SK-N-MC (cell line): Measurements from ENCODE around the gene KCNQ1.

Source experiments
- DNase-seq: peaks from one replicate; pipeline ENCODE4 v3.0.0-alpha.2; 2011; ENCODE audit warnings: low read depth, low spot score
- H3K27ac ChIP-seq: fragments of 200-600 bp; sonication (generic); 2 replicates; pipeline ENCODE4 v1.5.1; 2016; ENCODE audit warnings: mixed run types
- H3K36me3 ChIP-seq: fragments of 200-600 bp; sonication (generic); 2 replicates; pipeline ENCODE4 v1.6.1; 2017; ENCODE audit warnings: antibody characterized with exemption, low read length, mixed read lengths; ENCODE audit not compliant: insufficient read depth
- H3K4me3 ChIP-seq: fragments of 200-600 bp; sonication (generic); 2 replicates; pipeline ENCODE4 v1.5.1; 2016
- H3K9ac ChIP-seq: fragments of 200-600 bp; sonication (generic); 2 replicates; pipeline ENCODE4 v1.8.0; 2017; ENCODE audit warnings: mixed run types, mixed read lengths; ENCODE audit not compliant: insufficient read length
- H3K9me3 ChIP-seq: fragments of 200-600 bp; sonication (generic); 2 replicates; pipeline ENCODE4 v1.6.1; 2017; ENCODE audit warnings: low read depth, mild to moderate bottlenecking, antibody characterized with exemption, low read length, moderate library complexity, mixed read lengths
- EZH2 ChIP-seq: fragments of 200-600 bp; sonication (generic); IDR thresholded peaks from one replicate; pipeline ENCODE4 v1.6.1; 2017; ENCODE audit warnings: antibody characterized with exemption
- FOXP2 ChIP-seq: optimal IDR thresholded peaks from 2 replicates; pipeline ENCODE3; 2011; ENCODE audit warnings: mild to moderate bottlenecking, moderate library complexity; ENCODE audit not compliant: insufficient read depth; ENCODE audit errors: extremely low read length, control extremely low read depth
- POLR2AphosphoS5 ChIP-seq: IDR thresholded peaks from 2 replicates; pipeline ENCODE4 v1.6.1; 2012; ENCODE audit warnings: mild to moderate bottlenecking, low read depth, low read length, borderline replicate concordance

The KCNQ1 gene

DNA sequence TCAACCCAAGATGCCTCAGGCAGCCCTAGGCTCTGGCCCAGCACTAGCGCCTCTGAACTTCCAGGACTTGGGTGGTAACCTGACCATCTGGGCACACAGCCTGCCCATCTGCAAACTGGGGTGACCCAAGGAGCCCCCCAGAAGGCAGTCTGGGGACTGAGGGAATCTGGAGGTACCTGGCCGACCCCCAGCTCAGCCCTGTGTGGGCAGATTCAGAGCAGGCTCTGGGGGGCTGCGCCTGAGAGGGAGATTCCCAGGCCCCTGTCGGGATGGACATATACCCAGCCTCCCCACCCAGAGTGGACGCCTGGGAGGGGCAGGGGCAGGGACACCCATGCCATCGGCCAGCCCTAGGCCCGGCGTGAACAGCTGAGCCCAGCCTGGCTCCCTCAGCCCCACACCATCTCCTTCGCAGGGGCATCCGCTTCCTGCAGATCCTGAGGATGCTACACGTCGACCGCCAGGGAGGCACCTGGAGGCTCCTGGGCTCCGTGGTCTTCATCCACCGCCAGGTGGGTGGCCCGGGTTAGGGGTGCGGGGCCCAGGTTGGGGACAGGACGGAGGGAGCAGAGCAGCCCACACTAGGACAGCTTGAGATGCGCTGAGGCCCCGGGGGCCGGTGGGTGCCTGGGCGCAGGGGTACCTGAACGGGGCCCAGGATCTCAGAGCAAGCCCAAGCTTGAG, 126.9 kb downstream of the KCNQ1 start:
- Histone ChIP-seq H3K4me3 (no peak overlapping the region), H3K9me3 (no peaks in the 10 kb centered on the region), H3K9ac (no peak overlapping the region), H3K36me3 (no peaks in the 10 kb centered on the region), H3K27ac (no peak overlapping the region)
- DNase-seq = no peak
- no peak for TF ChIP-seq EZH2
- no peak for TF ChIP-seq POLR2AphosphoS5
- TF ChIP-seq FOXP2 = no peak

DNA sequence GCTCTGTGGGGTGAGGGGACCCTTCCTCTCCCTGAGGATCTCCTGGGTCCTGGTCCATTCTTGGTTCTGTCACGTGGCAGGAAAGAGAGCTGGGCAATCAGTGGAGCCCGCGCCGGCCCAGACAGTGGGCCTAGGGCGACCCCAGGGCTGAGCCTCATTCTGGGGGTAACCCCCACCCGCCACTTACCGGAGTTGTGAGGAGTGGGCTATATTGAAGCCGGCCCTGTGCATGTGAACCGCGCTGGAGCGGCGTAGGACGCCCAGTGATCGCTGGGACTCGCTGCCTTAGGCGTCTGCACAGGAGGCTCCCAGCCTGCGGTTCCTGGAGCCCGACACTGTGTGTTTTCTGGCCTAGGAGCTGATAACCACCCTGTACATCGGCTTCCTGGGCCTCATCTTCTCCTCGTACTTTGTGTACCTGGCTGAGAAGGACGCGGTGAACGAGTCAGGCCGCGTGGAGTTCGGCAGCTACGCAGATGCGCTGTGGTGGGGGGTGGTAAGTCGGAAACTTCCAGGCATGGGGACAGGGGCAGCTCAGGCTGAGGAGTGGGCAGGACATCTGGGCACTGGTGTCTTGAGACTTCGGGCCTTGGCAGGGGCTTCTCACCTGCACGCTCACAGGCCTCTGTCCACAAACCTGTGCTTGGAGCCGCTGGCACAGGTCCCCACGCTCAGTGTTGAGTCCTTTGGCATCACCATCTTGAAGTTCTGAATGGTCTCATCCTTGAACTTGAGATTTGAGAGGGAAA, 127.9 kb downstream of the KCNQ1 start:
- no peak for DNase-seq
- Histone ChIP-seq H3K4me3 (no peak overlapping the region), H3K27ac (no peak overlapping the region), H3K9ac (no peak overlapping the region), H3K36me3 (no peaks in the 10 kb centered on the region), H3K9me3 (no peaks in the 10 kb centered on the region)
- no peak for TF ChIP-seq EZH2
- TF ChIP-seq POLR2AphosphoS5 = no peak
- TF ChIP-seq FOXP2 = no peak

DNA sequence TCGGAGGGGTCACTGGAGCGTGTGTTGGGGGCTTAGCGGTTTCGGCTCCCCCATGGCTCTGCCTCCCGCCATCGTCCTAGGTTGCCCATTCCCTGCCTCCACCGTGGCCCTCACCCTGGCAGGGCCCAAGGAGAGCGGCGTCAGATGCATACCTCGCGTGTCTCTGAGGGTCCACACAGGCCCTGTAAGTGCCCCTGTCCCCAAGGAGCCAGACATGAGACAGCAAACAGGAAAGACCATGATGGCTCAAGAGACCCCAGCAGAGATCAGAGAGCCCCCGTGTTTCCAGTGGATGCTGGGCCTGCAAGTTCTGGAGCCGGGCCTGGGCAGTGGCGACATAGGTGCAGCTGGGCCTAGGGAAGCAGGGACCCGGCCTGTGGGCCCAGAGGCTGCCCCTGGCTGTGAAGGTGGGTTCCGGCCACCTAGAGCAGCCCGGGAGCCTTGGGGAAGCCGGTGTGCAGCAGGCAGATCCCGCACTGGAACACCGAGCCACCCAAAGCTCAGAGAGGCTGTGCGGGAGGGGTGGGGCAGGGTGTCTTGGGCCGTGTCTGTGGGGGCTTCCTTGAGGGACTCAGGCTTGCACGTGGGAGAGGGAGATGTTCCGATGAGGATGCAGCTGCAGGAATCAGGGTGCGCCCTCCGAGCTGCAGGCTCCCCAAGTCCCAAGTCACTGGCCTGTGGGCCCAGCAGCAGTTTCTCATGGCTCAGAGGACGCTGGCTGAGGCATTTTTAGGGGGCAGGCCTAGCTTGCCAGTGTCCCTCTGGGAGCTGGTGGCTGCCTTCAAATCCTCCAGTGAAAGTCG, 128.6 kb downstream of the KCNQ1 start:
- DNase-seq = no peak
- TF ChIP-seq FOXP2 = no peak
- no peak for TF ChIP-seq EZH2
- no peak for TF ChIP-seq POLR2AphosphoS5
- H3K36me3 ChIP-seq = no peaks in the 10 kb centered on the region
- H3K9me3 ChIP-seq = no peaks in the 10 kb centered on the region
- H3K27ac ChIP-seq = no peak overlapping the region
- H3K4me3 ChIP-seq = no peak overlapping the region
- H3K9ac ChIP-seq = no peak overlapping the region

DNA sequence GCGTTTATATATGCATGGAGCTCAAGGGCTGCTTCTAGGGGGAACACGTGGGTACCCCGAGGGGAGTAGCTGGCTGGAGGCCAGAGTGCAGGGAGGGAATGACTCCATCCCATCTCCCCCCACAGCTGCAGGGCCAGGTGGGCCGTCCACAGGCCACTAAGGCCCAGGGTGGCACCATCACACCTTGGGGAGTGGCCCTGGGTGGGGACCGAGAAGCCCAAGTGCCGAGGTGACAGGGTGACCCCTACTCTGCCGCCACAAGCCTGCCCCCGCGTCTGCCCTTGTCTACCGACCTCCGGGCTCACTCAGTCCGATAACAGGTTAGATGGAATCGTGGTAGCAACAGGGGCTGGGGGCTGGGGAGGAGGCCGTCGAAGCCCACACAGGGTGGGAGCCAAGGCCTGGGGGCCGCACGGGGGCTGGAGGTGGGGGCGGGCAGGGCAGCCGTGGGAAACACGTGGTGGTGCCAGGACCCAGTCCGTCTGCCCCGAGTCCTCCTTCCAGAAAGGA, 129.3 kb downstream of the KCNQ1 start:
- Histone ChIP-seq H3K4me3 (no peak overlapping the region), H3K9me3 (no peaks in the 10 kb centered on the region), H3K27ac (no peak overlapping the region), H3K36me3 (no peaks in the 10 kb centered on the region), H3K9ac (no peak overlapping the region)
- DNase-seq = no peak
- TF ChIP-seq FOXP2 (no peak), EZH2 (no peak), POLR2AphosphoS5 (no peak)

DNA sequence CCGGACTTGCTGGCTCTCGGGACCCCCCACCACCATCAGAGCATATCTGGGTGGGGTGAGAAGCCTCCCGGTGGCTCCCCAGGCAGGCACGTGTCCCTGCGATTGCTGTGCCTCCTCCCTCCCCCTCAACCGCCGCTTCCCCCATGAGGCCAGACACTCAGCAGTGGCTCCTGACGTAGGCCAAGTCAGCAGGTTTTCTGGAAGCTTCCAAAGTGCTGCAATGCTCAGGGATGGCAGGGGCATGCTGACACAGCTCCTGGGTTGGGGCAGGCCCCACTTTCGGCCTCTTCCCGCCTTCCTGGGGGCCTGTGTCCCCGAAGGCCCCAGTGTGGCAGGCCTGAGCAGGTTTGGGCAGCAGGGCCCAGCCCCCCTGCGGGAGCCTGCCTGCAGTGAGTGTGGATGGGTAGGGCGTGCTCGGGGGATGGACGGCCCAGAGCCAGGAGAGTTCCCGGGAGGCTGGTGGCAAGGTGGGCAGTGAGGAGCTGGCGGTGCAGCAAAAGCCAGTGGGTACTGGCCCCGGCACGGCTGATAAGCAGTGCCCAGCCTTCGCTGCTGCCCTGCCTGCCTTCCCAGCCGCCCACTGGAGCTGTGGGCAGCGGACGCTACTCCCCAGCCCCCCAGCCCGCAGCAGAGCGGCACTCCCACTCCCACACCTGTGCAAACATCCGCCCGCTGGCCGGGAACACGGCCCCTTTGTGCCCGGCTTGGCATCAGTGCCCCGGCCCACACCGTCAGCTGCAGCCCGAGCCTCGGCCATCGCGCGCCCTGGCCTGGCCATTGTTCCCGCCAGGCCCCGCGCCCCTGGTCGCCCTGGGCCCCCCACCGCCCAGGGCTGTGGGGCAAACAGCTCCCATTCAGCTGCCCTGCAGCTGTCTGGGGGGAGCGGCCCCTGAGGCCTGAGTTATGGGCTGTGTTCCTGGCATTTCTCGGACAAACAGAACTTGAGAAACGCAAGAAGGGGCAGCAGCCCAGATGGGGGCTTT, 130.0 kb downstream of the KCNQ1 start:
- no peak for TF ChIP-seq EZH2
- TF ChIP-seq FOXP2 = no peak
- TF ChIP-seq POLR2AphosphoS5 = no peak
- no peaks in the 10 kb centered on the region for H3K36me3 ChIP-seq
- no peak overlapping the region for H3K27ac ChIP-seq
- H3K9ac ChIP-seq = no peak overlapping the region
- H3K4me3 ChIP-seq = no peak overlapping the region
- no peaks in the 10 kb centered on the region for H3K9me3 ChIP-seq
- DNase-seq = no peak

DNA sequence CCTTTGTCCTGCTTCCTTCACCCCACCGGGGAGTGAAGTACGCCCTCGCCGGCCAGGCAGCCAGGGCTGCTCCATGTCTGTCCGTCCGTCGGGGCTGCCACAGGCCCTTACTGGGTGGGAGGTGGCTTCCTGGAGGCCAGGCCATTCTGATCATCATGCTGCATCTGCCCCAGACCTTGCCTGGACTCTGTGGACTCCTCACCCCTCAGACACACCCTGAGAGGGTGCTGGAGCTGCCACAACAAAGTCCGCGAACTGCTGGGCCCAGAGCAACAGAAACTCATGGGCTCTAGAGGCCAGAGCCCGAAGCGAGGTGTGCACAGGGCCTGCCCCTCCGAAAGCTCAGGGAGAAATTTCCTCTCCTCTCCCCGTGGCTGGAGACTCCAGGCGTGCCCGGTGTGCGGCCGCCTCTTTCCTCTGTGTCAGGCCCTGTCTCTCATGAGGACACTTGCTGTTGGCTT, 130.8 kb downstream of the KCNQ1 start:
- Histone ChIP-seq H3K4me3 (no peak overlapping the region), H3K27ac (no peak overlapping the region), H3K9me3 (no peaks in the 10 kb centered on the region), H3K36me3 (no peaks in the 10 kb centered on the region), H3K9ac (no peak overlapping the region)
- TF ChIP-seq EZH2 = no peak
- no peak for TF ChIP-seq POLR2AphosphoS5
- no peak for TF ChIP-seq FOXP2
- DNase-seq = no peak

DNA sequence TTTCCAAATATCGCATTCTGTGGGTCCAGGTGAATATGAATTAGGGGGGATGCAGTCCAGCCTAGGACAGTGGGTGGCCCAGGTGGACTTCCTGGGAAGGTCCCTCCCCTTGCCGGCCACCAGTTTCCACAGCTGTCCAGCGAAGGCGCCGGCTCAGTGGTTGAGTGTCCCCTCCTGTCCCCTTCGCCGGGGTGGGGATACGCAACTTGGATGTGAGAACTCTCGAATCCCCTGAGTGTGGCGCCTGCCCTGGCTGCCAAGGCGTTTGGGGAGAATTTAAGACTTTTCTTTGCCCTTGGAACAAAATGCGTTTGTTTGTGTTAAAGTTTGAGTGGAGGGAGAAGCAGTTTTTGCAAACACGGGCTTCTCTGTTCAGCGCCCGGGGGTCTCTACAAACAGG, 131.3 kb downstream of the KCNQ1 start:
- Histone ChIP-seq H3K4me3 (no peak overlapping the region), H3K9me3 (no peaks in the 10 kb centered on the region), H3K27ac (no peak overlapping the region), H3K9ac (no peak overlapping the region), H3K36me3 (no peaks in the 10 kb centered on the region)
- DNase-seq = no peak
- no peak for TF ChIP-seq FOXP2
- no peak for TF ChIP-seq EZH2
- TF ChIP-seq POLR2AphosphoS5 = no peak
